SJSA1 (cell line): Measurements from ENCODE around the gene ABCF2. TPM values are rescaled to one million over a fixed set of nuclear protein-coding genes. Genes with fewer than 3 reads are reported as not detected.

Experiments used
- DNase-seq, 2 experiments: peaks; one replicate each; pipeline ENCODE4 v3.0.0-alpha.2; 2015 to 2020; ENCODE audit warnings: low spot score in 2 of 2, low read depth in 1 of 2
- H3K27ac ChIP-seq: fragments of 250-450 bp; sonication (Bioruptor Pico); 2 replicates; pipeline ENCODE4 v1.5.1; 2020; ENCODE audit warnings: mild to moderate bottlenecking, moderate library complexity
- H3K27me3 ChIP-seq: fragments of 250-450 bp; sonication (Bioruptor Pico); replicated peaks from 2 replicates; pipeline ENCODE4 v1.5.1; 2020; ENCODE audit warnings: mild to moderate bottlenecking, moderate library complexity
- H3K36me3 ChIP-seq: fragments of 250-450 bp; sonication (Bioruptor Pico); 2 replicates; pipeline ENCODE4 v1.5.1; 2020; ENCODE audit warnings: mild to moderate bottlenecking
- H3K4me1 ChIP-seq: fragments of 250-450 bp; sonication (Bioruptor Pico); replicated peaks from 2 replicates; pipeline ENCODE4 v1.6.1; 2021; ENCODE audit warnings: mild to moderate bottlenecking
- H3K4me3 ChIP-seq: fragments of 250-450 bp; sonication (Bioruptor Pico); 2 replicates; pipeline ENCODE4 v1.5.1; 2020; ENCODE audit warnings: mild to moderate bottlenecking
- H3K9me3 ChIP-seq: fragments of 250-450 bp; sonication (Bioruptor Pico); replicated peaks from 2 replicates; pipeline ENCODE4 v1.5.1; 2020; ENCODE audit warnings: mild to moderate bottlenecking
- total RNA-seq: library from RNA; depleted of rRNA; stranded (reverse); fragments of >200 nt; shearing (Covaris generic); gene quantifications from 2 replicates; pipeline ENCODE4 v1.2.3, GENCODE V29; 2014

The ABCF2 gene
- total RNA-seq, 1 experiment from 2014 or later = 72.6 TPM

GRCh38 chr7:151242159-151243044 lies 15.4 kb upstream of the ABCF2 start:
- H3K36me3 ChIP-seq = peaks cover 47% of the 10 kb centered on the region
- no peak overlapping the region for H3K27ac ChIP-seq
- peaks cover 12% of the 10 kb centered on the region for H3K4me1 ChIP-seq
- no peak overlapping the region for H3K4me3 ChIP-seq
- no peaks in the 10 kb centered on the region for H3K9me3 ChIP-seq
- DNase-seq = no peak
- no peaks in the 10 kb centered on the region for H3K27me3 ChIP-seq

DNA sequence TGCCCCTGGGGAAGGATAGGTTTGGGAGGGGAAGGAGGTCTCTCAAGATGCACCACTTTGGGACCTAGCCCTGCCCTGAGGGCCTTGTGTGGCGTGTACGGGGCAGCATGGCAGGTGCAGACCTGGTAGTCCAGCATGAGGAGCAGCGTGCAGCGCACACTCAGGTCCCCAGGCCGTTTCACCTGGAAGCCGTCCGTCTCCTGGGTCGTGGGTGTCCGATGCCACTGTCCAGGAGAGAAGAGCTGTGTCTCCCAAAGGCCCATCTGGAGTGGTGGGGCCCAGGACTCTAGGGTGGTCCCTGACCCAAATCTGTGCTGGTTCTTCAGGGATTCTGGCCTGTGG lies 14.7 kb upstream of the ABCF2 start:
- Histone ChIP-seq H3K27me3 (no peaks in the 10 kb centered on the region), H3K27ac (no peak overlapping the region), H3K4me1 (peaks cover 9% of the 10 kb centered on the region), H3K4me3 (no peak overlapping the region), H3K36me3 (peaks cover 54% of the 10 kb centered on the region), H3K9me3 (no peaks in the 10 kb centered on the region)
- no peak for DNase-seq

DNA sequence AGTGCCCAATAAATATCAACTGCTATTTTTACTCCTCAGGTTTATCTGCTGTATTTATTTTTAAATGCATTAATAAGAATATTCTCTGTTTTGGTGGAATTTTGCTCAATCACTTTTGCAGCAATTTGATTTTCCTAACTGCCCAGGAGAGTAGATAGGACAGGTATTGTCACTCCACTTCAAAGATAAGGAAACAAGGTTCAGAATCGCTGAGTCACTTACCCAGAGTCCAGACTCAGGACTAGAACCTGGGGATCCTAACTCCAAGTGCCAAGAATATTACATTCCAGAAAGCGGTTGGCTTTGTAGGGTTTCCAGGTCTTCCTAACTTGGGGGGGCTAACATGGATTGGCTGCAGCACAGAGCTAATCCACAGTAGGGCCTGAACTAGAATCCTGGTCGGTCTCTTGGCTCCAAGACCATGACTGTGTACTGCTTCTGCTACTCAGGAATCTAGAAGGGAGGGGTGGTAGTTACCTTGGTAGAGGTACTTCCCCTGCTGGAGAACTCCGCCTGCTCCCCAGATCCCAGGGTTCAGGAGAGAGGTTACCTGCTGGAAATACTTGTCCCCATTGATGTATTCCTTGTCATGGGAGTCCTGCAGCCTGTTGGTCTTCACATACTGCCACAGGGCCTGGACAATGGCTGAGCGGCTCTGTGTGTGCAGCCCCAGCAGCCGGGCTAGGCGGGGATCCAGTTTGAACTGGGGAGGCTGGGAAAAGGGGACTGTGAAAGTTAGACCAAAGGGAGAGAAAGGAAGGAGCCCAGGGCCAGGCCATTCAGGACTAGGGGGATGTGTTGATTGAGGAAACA lies 14.1 kb upstream of the ABCF2 start:
- no peak overlapping the region for H3K27ac ChIP-seq
- no peak for DNase-seq

DNA sequence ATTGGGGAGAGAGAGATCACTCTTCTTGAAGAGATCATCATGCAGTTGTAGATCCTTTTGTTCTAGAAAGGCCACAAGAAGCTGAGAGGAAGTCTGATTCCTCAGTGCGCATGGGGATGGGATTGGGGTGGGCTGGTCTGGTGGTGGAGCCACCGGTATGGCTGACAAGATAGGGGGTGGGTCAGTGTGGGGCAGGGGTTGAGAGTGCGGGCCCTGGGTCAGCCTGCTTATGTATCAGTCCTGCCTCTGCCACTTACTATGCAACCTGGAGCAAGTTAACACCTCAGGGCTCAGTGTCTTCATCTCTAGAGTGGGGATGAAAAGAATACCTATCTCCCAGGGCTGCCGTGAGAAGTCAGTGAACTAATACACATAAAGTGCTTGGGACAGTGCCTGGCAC lies 13.5 kb upstream of the ABCF2 start:
- Histone ChIP-seq H3K27me3 (no peaks in the 10 kb centered on the region), H3K4me1 (peaks cover 6% of the 10 kb centered on the region), H3K4me3 (no peak overlapping the region), H3K27ac (no peak overlapping the region), H3K9me3 (no peaks in the 10 kb centered on the region), H3K36me3 (peaks cover 66% of the 10 kb centered on the region)
- DNase-seq = no peak

More for the DNA sequence above, 14.1 kb upstream of the ABCF2 start:
- no peaks in the 10 kb centered on the region for H3K9me3 ChIP-seq
- no peaks in the 10 kb centered on the region for H3K27me3 ChIP-seq
- peaks cover 60% of the 10 kb centered on the region for H3K36me3 ChIP-seq
- H3K4me1 ChIP-seq = peaks cover 9% of the 10 kb centered on the region
- H3K4me3 ChIP-seq = no peak overlapping the region

GRCh38 chr7:151239837-151240459 lies 12.9 kb upstream of the ABCF2 start:
- no peaks in the 10 kb centered on the region for H3K27me3 ChIP-seq
- no peak for DNase-seq
- H3K27ac ChIP-seq = no peak overlapping the region
- H3K9me3 ChIP-seq = no peaks in the 10 kb centered on the region
- H3K36me3 ChIP-seq = peaks cover 70% of the 10 kb centered on the region
- no peak overlapping the region for H3K4me3 ChIP-seq
- H3K4me1 ChIP-seq = peaks cover under 1% of the 10 kb centered on the region

GRCh38 chr7:151238924-151239836 lies 12.2 kb upstream of the ABCF2 start:
- H3K4me3 ChIP-seq = no peak overlapping the region
- H3K27me3 ChIP-seq = no peaks in the 10 kb centered on the region
- no peak overlapping the region for H3K27ac ChIP-seq
- no peaks in the 10 kb centered on the region for H3K9me3 ChIP-seq
- DNase-seq = no peak
- peaks cover under 1% of the 10 kb centered on the region for H3K4me1 ChIP-seq
- H3K36me3 ChIP-seq = peaks cover 74% of the 10 kb centered on the region

GRCh38 chr7:151238190-151238810 lies 11.3 kb upstream of the ABCF2 start:
- H3K36me3 ChIP-seq = peaks cover 83% of the 10 kb centered on the region
- DNase-seq = no peak

GRCh38 chr7:151237244-151238189 lies 10.5 kb upstream of the ABCF2 start:
- Histone ChIP-seq H3K36me3 (peaks cover 91% of the 10 kb centered on the region), H3K4me3 (no peak overlapping the region), H3K27ac (no peak overlapping the region), H3K27me3 (no peaks in the 10 kb centered on the region), H3K4me1 (peaks cover 10% of the 10 kb centered on the region), H3K9me3 (no peaks in the 10 kb centered on the region)
- no peak for DNase-seq

More at GRCh38 chr7:151238190-151238810, 11.3 kb upstream of the ABCF2 start:
- no peaks in the 10 kb centered on the region for H3K27me3 ChIP-seq
- H3K4me3 ChIP-seq = no peak overlapping the region
- peaks cover 9% of the 10 kb centered on the region for H3K4me1 ChIP-seq
- no peaks in the 10 kb centered on the region for H3K9me3 ChIP-seq
- H3K27ac ChIP-seq = no peak overlapping the region

GRCh38 chr7:151236406-151236805 lies 9.4 kb upstream of the ABCF2 start:
- no peaks in the 10 kb centered on the region for H3K27me3 ChIP-seq
- DNase-seq = no peak
- H3K4me3 ChIP-seq = no peak overlapping the region
- peaks cover 19% of the 10 kb centered on the region for H3K4me1 ChIP-seq
- H3K9me3 ChIP-seq = no peaks in the 10 kb centered on the region
- H3K27ac ChIP-seq = no peak overlapping the region
- peaks cover 86% of the 10 kb centered on the region for H3K36me3 ChIP-seq

DNA sequence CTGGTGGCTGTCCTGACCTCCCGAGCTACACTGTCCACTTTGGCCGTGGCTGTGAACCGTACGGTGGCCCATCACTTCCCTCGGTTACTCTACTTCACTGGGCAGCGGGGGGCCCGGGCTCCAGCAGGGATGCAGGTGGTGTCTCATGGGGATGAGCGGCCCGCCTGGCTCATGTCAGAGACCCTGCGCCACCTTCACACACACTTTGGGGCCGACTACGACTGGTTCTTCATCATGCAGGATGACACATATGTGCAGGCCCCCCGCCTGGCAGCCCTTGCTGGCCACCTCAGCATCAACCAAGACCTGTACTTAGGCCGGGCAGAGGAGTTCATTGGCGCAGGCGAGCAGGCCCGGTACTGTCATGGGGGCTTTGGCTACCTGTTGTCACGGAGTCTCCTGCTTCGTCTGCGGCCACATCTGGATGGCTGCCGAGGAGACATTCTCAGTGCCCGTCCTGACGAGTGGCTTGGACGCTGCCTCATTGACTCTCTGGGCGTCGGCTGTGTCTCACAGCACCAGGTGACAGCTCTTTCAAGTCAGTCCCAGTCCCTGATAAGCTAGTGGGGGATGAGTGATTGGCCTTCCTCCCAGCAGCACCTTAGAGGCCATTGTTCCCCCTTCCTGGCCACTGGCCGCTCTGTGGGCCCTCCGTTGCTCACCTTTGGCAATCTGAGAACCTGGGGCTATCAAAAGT lies 8.2 kb upstream of the ABCF2 start:
- Histone ChIP-seq H3K9me3 (no peaks in the 10 kb centered on the region), H3K36me3 (peaks cover 77% of the 10 kb centered on the region), H3K4me1 (peaks cover 19% of the 10 kb centered on the region), H3K4me3 (no peak overlapping the region), H3K27me3 (no peaks in the 10 kb centered on the region), H3K27ac (no peak overlapping the region)
- no peak for DNase-seq

DNA sequence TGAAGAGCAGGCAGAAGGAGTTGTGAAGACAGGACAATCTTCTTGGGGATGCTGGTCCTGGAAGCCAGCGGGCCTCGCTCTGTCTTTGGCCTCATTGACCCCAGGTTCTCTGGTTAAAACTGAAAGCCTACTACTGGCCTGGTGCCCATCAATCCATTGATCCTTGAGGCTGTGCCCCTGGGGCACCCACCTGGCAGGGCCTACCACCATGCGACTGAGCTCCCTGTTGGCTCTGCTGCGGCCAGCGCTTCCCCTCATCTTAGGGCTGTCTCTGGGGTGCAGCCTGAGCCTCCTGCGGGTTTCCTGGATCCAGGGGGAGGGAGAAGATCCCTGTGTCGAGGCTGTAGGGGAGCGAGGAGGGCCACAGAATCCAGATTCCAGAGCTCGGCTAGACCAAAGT lies 6.8 kb upstream of the ABCF2 start:
- Histone ChIP-seq H3K27ac (peak overlapping the region; percentile 81), H3K4me3 (peak overlapping the region; percentile 86), H3K36me3 (peaks cover 65% of the 10 kb centered on the region), H3K27me3 (no peaks in the 10 kb centered on the region), H3K9me3 (no peaks in the 10 kb centered on the region), H3K4me1 (peaks cover 19% of the 10 kb centered on the region)
- DNase-seq = no peak
